Nucleus accumbens (tissue), 56 donors: ENCODE results near the gene NSRP1.
"Not testable (repeated sequence)": the region's sequence is repeated elsewhere in the genome, so short reads cannot be mapped to it uniquely, and the experiment has no call there.

Source experiments
- DNase-seq, 56 donors: peaks; one replicate each; lab custom pipeline; 2025; lab: John Stamatoyannopoulos, UW

Gene NSRP1

DNA sequence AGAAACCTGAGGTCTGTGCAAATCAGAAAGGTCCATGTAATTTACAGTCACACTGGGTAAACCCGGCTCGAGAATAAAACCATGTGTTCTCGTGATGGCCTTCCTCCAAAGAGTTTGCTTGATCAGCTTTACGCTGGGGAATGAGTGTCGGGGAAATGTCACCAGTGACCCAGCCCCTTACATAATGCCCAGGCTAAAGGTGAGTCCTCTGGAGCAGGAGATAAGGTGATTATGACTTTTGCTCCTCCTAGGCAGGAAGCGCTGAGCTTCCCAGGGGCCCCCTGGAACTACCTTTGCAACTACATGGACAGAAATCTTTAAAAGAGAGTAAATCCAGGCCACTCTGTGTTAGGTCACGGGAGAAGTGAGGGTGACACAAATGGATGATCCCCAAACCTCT is 103.2 kb downstream of the NSRP1 start:
- DNase-seq, result no peak

DNA sequence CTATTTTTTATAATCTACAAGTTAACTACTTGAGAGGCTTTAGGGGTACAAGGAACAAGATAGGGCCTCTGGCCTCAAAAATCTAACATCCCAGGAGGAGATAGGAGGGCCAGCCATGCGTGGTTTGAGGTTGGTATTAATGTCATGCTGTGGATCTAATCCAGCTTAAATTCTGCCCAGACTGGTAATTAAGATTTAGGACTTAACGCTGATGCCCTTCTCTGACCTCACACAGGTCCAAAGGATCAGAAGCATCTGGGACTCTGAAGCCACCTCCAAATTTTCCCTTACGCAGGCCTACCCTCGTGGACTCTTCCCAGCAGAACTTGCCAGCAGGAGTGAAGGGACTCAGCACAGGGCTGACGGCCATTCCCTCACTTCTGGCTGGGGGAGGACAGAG is 103.8 kb downstream of the NSRP1 start:
- no peak for DNase-seq

DNA sequence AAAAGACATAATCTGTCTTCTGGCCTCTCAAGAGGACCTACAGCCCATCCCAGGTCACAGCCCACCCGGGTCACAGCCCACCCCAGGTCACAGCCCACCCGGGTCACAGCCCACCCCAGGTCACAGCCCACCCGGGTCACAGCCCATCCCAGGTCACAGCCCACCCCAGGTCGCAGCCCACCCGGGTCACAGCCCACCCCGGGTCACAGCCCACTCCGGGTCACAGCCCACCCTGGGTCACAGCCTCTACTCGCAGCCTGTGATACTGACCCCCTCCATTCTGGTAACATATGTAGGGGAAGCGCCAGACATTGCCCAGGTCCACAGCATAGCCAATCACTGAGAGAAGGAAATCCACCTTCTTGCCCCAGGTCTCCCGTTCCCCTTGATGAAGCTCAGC is 104.7 kb downstream of the NSRP1 start:
- no peak for DNase-seq

- DNase-seq, result no peak
Measured at GRCh38 chr17:30222251-30222650, 105.6 kb downstream of the NSRP1 start.

- DNase-seq, result no peak
Measured at GRCh38 chr17:30222721-30223175, 106.1 kb downstream of the NSRP1 start.

GRCh38 chr17:30224419-30224960 is 107.9 kb downstream of the NSRP1 start:
- DNase-seq, result no peak

- no peak for DNase-seq
Measured at GRCh38 chr17:30225112-30225511, 108.5 kb downstream of the NSRP1 start.

DNA sequence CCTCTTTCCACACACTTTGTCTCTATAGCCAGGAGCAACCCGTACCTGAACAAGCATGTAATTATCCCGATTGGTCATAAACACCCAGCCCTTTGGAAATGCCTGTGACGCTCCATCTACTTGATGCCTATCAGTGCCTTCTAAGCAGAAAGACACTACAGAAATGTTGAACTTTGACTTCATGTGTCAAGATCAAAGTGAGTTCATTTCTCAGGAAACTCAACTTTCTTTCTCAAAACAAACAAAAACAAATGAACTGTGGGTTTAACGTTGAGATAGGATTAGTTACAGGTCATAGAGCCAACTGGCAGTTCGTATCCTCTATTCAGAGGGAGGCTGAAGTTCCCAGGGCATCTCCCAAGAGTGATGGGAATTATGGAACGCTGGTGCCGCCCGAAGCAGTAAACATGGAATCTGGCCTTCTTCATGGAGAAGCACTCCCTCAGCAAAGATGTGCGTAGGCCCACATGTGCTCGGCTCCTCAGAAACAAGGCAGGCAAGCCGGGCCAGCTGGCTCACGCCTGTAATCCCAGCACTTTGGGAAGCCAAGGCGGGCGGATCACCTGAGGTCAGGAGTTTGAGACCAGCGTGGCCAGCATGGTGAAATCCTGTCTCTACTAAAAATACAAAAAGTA is 109.4 kb downstream of the NSRP1 start:
- DNase-seq, result no peak

GRCh38 chr17:30226878-30227277 is 110.3 kb downstream of the NSRP1 start:
- DNase-seq, result no peak

DNA sequence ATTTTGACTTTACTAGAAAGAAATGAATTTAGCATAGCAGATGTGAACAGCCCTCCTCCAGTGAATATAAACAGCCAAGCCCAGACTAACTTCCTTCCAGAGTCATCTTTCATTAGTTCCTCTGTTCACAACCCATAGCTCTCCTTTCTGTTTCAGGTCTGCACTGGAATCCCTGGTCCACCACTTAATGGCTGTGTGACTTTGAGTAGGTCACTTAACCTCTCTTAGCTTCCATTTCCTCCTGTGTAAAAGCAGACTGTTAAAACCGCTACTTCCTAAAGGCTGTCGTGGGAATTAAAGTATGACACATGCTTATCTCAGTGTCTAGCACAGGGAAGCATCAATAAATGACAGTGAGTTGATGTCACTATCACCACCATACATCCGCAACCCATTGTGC is 111.4 kb downstream of the NSRP1 start:
- DNase-seq, result no peak

GRCh38 chr17:30229012-30229411 is 112.4 kb downstream of the NSRP1 start:
- no peak for DNase-seq

GRCh38 chr17:30230009-30230408 is 113.4 kb downstream of the NSRP1 start:
- DNase-seq, result not testable (repeated sequence)

DNA sequence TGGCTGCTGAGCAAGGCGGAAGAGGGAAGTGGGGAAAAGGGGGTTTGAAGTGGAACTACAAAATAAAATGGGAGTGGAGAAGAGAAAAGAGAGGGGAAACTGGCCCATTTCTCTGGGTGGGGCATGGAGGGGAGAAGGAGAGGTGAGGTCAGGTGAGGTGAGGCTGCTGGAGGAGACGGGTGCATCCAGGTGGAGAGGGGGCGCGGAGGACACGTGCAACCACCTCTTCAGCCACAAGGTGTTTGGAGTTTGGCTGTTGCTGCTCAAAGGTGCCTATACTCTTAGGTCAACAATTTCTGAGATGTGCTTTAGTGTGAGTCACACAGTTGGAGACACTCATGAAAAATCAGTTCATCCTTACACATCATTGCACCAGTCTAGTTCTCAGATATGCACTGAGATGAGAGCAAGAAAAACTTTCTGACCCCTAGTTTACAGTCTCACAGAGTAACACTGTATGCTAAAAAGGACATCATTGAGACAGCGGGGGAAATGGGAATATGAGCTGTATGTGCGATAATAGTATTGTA is 114.0 kb downstream of the NSRP1 start:
- DNase-seq, result no peak

- DNase-seq, result no peak
Measured at GRCh38 chr17:30232015-30232823, 115.6 kb downstream of the NSRP1 start.

DNA sequence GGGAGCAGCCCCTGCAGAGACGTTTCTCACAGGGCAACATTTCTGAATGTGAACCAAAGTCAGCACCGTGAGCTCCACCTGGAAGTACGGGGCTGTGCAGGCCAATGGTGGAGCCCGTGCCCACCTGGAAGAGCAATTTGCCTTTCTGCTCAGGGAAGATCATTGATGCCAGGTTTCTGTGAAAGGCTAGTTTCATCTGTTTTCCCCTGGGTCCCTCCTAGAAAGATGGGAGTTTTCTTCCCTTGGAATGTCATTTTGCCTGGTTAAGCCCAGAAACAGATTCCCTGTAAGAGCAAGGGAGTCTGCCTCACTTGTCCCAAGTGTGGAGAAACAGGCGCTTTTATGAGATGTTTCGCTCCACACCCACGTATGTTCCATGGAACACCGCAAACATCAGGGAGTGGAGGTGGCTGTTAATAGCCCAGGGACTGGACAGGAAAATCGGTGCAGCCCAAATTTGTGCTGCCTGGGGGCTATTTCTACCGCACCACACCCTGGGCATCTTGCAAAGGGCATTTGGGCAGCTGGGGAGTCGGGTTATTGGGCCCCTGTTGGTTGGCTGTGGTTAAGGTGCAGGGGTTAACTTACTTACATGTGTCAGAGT is 116.3 kb downstream of the NSRP1 start:
- no peak for DNase-seq

DNA sequence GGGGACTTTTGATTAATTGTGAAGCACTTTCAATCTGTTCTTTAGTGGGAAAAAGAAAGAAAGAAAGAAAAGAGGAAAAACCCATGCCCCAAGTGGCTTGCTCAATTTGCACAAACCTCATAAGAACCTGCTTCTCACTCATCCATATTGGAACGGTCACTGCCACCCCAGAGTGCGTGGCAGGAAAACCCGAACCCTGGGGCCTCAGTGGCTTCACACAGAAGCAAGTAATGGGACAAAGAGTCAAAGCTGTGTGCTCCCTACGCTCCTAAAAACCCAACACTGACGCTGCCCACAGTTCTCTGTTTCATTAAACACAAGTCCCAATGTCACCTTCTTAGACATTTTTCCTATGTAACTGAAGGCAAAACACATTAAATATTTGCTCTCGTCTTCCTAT is 117.7 kb downstream of the NSRP1 start:
- DNase-seq, result no peak

DNA sequence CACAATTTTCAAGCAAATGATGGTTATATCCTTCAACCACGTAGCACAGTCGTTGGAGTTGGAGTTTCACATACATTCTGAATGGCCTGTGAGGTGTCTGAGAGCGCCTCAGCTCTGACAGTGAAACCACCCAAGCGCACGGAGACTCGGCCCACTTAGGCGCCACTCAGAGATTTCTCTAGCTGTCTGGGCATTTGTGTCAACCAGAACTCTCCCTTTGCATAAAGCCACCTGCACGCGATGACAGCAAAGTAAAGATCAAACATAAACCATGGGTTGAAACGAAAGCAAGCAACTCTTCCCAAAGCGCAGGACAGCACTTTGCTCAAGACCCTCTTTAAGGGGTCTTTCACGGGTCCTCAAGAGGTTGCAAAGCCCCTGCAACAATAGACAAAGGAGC is 118.3 kb downstream of the NSRP1 start:
- no peak for DNase-seq

DNA sequence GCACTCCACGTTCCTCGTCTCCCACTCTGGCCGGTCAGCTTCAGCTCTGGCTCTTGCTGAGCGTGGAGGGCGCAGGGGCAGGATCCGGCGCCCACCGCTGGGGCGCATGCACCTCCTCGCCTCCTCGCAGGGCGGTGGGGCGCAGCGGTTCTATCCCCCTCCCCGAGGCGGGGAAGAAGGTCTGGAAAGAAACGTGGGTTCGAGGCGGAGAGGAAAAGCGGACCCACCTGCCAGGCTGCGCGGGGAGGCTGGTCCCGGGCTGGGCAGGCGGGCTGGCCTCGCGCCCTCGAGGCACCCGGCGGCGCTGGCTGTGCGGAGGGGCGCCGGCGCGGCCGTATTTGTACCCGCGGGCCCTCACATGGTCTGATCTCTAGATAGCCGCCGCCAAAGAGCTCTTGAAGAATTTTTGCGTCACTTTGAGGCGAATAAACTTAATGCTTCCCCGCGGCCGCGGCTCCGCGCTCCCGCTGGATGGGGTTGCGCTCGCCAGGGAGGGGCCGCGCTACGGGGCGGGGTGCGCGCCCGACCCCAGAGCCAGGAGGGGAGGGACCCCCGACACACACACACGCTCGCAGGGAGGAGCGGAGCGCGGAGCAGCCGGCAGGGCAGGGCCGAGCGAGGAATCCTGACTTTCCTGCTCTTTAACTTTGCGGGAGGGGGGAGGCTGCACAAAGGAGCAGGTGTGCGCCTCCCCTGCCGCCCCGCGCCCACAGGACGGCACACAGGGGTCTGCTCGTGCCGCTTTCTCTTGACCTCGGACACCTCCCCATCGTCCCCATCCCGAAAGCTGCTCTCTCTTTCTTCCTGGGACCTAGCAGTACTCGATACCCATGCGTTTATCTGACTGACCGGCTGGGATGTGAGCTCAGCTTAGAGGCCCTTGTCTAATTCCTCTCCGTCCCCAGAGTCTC is 119.0 kb downstream of the NSRP1 start, which contains the start of gene SLC6A4:
SLC6A4 (minus strand) TSS at position 312 of the 911 bp plus-strand sequence. CDS start 13,739 bp downstream, outside the sequence.
- DNase-seq, result no peak
